Sigmoid colon (tissue), 7 donors: ENCODE measurements around the gene GALR3. TPM values are rescaled to one million over a fixed set of nuclear protein-coding genes. Genes with fewer than 3 reads are reported as not detected.

ENCODE experiments used
- DNase-seq: peaks from one replicate; pipeline ENCODE4 v3.0.0-alpha.2; 2019
- H3K27ac ChIP-seq, 4 donors: fragments of 200-600 bp; sonication (generic); one replicate each; pipeline ENCODE4 v1.5.1; 2016 to 2019; ENCODE audit warnings: mild to moderate bottlenecking in 1 of 4
- H3K27me3 ChIP-seq, 3 donors: fragments of 200-600 bp; sonication (generic); one replicate each; pipeline ENCODE4 v1.5.1; 2019; ENCODE audit warnings: mild to moderate bottlenecking in 1 of 3
- H3K36me3 ChIP-seq, 4 donors: fragments of 200-600 bp; sonication (generic); one replicate each; pipeline ENCODE4 v1.5.1; 2016 to 2019
- H3K4me1 ChIP-seq, 4 donors: fragments of 200-600 bp; sonication (generic); one replicate each; pipeline ENCODE4 v1.5.1; 2017 to 2019
- H3K4me3 ChIP-seq, 4 donors: fragments of 200-600 bp; sonication (generic); one replicate each; pipeline ENCODE4 v1.5.1; 2017 to 2019; ENCODE audit warnings: mild to moderate bottlenecking in 2 of 4, moderate library complexity in 1 of 4
- H3K9me3 ChIP-seq, 4 donors: fragments of 200-600 bp in 3 of 4; sonication (generic) in 3 of 4; one replicate each; pipeline versions ENCODE4 v1.5.1 to v1.6.1; 2013 to 2019
- CTCF ChIP-seq, 4 experiments: fragments of 450-650 bp in 3 of 4; fragments of 200-600 bp in 1 of 4; IDR thresholded peaks; one replicate each; pipeline ENCODE4 v1.5.1; 2016 to 2019; ENCODE audit warnings: antibody characterized with exemption in 4 of 4, mild to moderate bottlenecking in 3 of 4, moderate library complexity in 2 of 4
- EP300 ChIP-seq, 4 donors: sonication (generic); formaldehyde crosslinking; IDR thresholded peaks; one replicate each; pipeline ENCODE4 v1.6.1; 2017; ENCODE audit warnings: antibody characterized with exemption in 4 of 4
- POLR2A ChIP-seq, 2 donors: fragments of 450-650 bp; IDR thresholded peaks; one replicate each; pipeline ENCODE4 v1.6.1; 2016; ENCODE audit warnings: antibody characterized with exemption in 2 of 2, mild to moderate bottlenecking in 2 of 2, moderate library complexity in 2 of 2
- POLR2AphosphoS5 ChIP-seq, 4 donors: sonication (generic); formaldehyde crosslinking; IDR thresholded peaks; one replicate each; pipeline ENCODE4 v1.6.1; 2017; ENCODE audit warnings: antibody characterized with exemption in 4 of 4
- WGBS, 2 donors: extraction: QIAGEN DNeasy Blood & Tissue Kit; methylation state at CpG; one replicate each; pipeline ENCODE4 v1.1.7; 2013; 5-methylcytosine and 5-hydroxymethylcytosine counted together
- intact Hi-C: fragments of 100-400 bp; cut with DNase I; formaldehyde crosslinking; loops from one replicate; pipeline ENCODE4 v1.15.1; 2023
- polyA plus RNA-seq, 3 donors: library from polyadenylated mRNA; stranded (reverse); fragments of 200-250 nt; gene quantifications; one replicate each; pipeline ENCODE4 v1.2.3, GENCODE V29; 2013
- total RNA-seq, 4 donors: library from RNA; depleted of rRNA; stranded (reverse); fragments of >200 nt; gene quantifications; one replicate each; pipeline ENCODE4 v1.1.0, GENCODE V29; 2016
- donor health status: healthy with polysubstance abuse.
- donor health status: Bipolar disorder and iron deficiency.
- donor health status: healthy.

Gene GALR3
- total and polyA plus RNA-seq, 7 donors = not detected

GRCh38 chr22:37824674-37825641, 1.8 kb downstream of the GALR3 start:
- Histone ChIP-seq H3K27ac (peak overlapping the region in 1 of 4 donors; percentile 1), H3K27me3 (peaks cover 0 to 40% (median 27%) of the 10 kb centered on the region in 3 donors), H3K36me3 (peaks cover 0 to 8% (median under 1%) of the 10 kb centered on the region in 4 donors), H3K9me3 (no peaks in the 10 kb centered on the region), H3K4me3 (peak overlapping the region in 3 of 4 donors; percentile 23 to 40 (median 35)), H3K4me1 (peaks cover 0 to 25% (median 17%) of the 10 kb centered on the region in 4 donors)
- 5 to 9% methylated on average over 135 of the region's 135 CpGs for WGBS, 2 donors
- intact Hi-C loops = no loop called here
- TF ChIP-seq POLR2AphosphoS5 (IDR thresholded peaks at IDR 0.05) (no peak), EP300 (IDR thresholded peaks at IDR 0.05) (no peak), CTCF (IDR thresholded peaks at IDR 0.05) (no peak), POLR2A (IDR thresholded peaks at IDR 0.05) (no peak)
- no peak for DNase-seq

GRCh38 chr22:37827056-37827455, 3.9 kb downstream of the GALR3 start:
- H3K9me3 ChIP-seq = no peaks in the 10 kb centered on the region
- no peak overlapping the region for H3K4me3 ChIP-seq
- H3K36me3 ChIP-seq = peaks cover 13 to 29% (median 18%) of the 10 kb centered on the region in 4 donors
- peak overlapping the region; percentile 37 to 72 (median 65) for H3K27ac ChIP-seq
- peaks cover 0 to 25% (median 18%) of the 10 kb centered on the region in 3 donors for H3K27me3 ChIP-seq
- intact Hi-C loops = no loop called here
- TF ChIP-seq CTCF (IDR thresholded peaks at IDR 0.05) (no peak), POLR2AphosphoS5 (IDR thresholded peaks at IDR 0.05) (peak in 1 of 4 donors; percentile 13)
- WGBS, 2 donors = 65 to 66% methylated on average over 9 of the region's 9 CpGs
- peak; percentile 82 for DNase-seq
- H3K4me1 ChIP-seq = peaks cover 0 to 25% (median 17%) of the 10 kb centered on the region in 4 donors

GRCh38 chr22:37830093-37830842, 7.1 kb downstream of the GALR3 start:
- Histone ChIP-seq H3K27me3 (no peaks in the 10 kb centered on the region), H3K4me1 (peaks cover 0 to 14% (median 11%) of the 10 kb centered on the region in 4 donors), H3K9me3 (no peaks in the 10 kb centered on the region), H3K36me3 (peaks cover 26 to 57% (median 39%) of the 10 kb centered on the region in 4 donors), H3K4me3 (no peak overlapping the region), H3K27ac (no peak overlapping the region)
- WGBS, 2 donors = 94% methylated on average over 14 of the region's 14 CpGs
- intact Hi-C loops = no loop called here
- no peak for DNase-seq
- TF ChIP-seq POLR2AphosphoS5 (IDR thresholded peaks at IDR 0.05) (no peak), POLR2A (IDR thresholded peaks at IDR 0.05) (no peak), EP300 (IDR thresholded peaks at IDR 0.05) (no peak), CTCF (IDR thresholded peaks at IDR 0.05) (no peak)

GRCh38 chr22:37831472-37831871, 8.3 kb downstream of the GALR3 start:
- TF ChIP-seq EP300 (IDR thresholded peaks at IDR 0.05) = no peak
- no peak for TF ChIP-seq POLR2A (IDR thresholded peaks at IDR 0.05)
- no peak for TF ChIP-seq CTCF (IDR thresholded peaks at IDR 0.05)
- no peak for TF ChIP-seq POLR2AphosphoS5 (IDR thresholded peaks at IDR 0.05)

More at GRCh38 chr22:37831472-37831871, 8.3 kb downstream of the GALR3 start:
- H3K4me3 ChIP-seq = no peak overlapping the region
- H3K36me3 ChIP-seq = peaks cover 26 to 64% (median 41%) of the 10 kb centered on the region in 4 donors
- H3K27me3 ChIP-seq = no peaks in the 10 kb centered on the region
- no peak overlapping the region for H3K27ac ChIP-seq
- intact Hi-C loops = no loop called here
- peaks cover 0 to 13% (median 10%) of the 10 kb centered on the region in 4 donors for H3K4me1 ChIP-seq
- 94 to 96% methylated on average over 11 of the region's 11 CpGs for WGBS, 2 donors
- no peaks in the 10 kb centered on the region for H3K9me3 ChIP-seq
- DNase-seq = no peak
